ENCODE data around the gene HIP1. TPM values are rescaled to one million over a fixed set of nuclear protein-coding genes. Genes with fewer than 3 reads are reported as not detected.
"Not testable (repeated sequence)": the region's sequence is repeated elsewhere in the genome, so short reads cannot be mapped to it uniquely, and the experiment has no call there.

The HIP1 gene
- total RNA-seq, 1 experiment from 2014 or later: 5.3 TPM

DNA sequence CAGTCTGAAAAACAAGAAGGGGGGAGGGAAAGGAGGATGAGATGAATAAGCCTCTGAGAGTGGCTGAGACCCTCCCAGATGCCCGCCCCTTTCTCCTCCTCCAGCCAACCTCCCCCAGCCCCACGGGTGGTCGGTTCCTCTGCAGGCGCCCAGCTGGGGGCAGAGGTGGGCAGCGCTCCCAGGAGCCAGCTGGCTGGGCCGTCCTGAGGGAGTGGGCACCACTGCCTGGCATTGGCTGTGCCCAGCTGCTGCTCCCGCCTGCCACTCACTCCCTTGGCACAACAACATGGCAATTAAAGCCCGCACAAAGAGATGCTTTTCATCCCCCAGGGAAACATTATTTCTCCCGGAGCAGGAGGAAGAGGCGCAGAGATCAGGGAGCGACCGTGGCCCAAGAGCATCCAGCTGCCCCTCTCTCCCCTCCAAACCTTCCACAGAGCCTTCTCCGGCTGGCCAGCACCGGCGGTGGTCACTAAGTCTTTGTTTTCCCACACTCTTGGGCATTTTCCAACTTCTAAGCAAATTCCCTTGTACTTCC lies 139.4 kb downstream of the HIP1 start:
- Histone ChIP-seq H3F3A (ENCODE audit: low read length, unreplicated experiment) (no peaks in the 10 kb centered on the region), H2AFZ (ENCODE audit: low read length) (no peak overlapping the region)
- POLR2A ChIA-PET (ENCODE audit: unreplicated experiment): no interaction called here

DNA sequence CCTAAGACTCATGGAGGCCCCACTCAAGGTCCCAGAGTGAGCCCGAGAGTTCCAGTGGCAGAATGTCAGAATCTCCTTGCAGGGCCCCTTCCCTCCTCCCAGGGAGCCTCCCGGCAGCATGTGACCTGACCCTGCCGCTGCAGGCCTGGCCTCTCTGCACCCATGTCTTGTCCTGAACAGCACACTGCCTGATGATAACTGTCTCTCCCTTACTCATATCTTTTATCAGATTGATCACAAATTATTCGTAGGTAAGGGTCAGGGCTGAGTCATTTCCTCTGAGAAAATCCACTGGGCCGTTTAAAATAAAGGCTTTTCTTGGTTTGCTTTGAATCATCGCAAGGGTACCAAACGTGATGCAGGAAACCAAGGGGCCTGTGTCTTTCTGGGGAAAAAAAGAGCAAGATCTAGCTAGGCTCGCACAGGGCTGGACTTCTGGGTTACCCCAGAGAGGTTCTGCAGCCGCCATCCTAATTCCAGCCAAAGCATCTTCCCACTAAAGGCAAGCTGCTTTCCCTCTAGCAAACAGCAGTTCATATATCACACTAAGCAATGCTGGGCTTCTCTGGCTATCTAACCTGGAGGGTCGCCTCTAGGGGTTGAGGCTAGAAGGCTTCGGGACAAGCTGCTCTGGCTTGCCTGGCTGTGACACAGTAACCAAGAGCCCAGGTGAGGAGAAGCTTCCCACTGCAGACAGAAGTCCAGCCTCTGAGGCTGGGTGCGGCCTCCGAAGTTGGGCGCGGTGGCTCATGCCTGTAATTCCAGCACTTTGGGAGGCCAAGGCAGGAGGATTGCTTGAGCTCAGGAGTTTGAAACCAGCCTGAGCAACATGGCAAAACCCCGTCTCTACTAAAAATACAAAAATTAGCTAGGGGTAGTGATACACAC lies 141.8 kb downstream of the HIP1 start:
- Histone ChIP-seq H3K4me2 (ENCODE audit: low read length) (peak overlapping the region; percentile 54), H3K4me3 (ENCODE audit: low read length) (no peak overlapping the region), H4K20me1 (ENCODE audit: low read length) (no peaks in the 10 kb centered on the region), H2AFZ (ENCODE audit: low read length) (peak overlapping the region; percentile 7), H3K9me2 (replicated peaks; ENCODE audit: low read length) (no peaks in the 10 kb centered on the region), H3K9ac (ENCODE audit: low read length) (peak overlapping the region; percentile 24; the same call in 1 of the 2 replicates), H3K79me2 (ENCODE audit: low read length) (no peaks in the 10 kb centered on the region), H3F3A (ENCODE audit: low read length, unreplicated experiment) (no peaks in the 10 kb centered on the region), H3K27ac (ENCODE audit: low read length) (peak overlapping the region; percentile 74), H3K4me1 (ENCODE audit: insufficient read depth, low read length) (peaks cover 18% of the 10 kb centered on the region), H3K36me3 (ENCODE audit: low read depth, low read length) (no peaks in the 10 kb centered on the region), H3K27me3 (ENCODE audit: low read length) (no peaks in the 10 kb centered on the region), H3K9me3 (ENCODE audit: low read length) (no peaks in the 10 kb centered on the region)
- no TSS peak for BruUV-seq (replicated peaks)
- ATAC-seq: peak; percentile 84
- TF ChIP-seq EZH2phosphoT487 (IDR thresholded peaks at IDR 0.05; ENCODE audit: borderline replicate concordance, low read length): no peak
- TF ChIP-seq, protein P1, sequence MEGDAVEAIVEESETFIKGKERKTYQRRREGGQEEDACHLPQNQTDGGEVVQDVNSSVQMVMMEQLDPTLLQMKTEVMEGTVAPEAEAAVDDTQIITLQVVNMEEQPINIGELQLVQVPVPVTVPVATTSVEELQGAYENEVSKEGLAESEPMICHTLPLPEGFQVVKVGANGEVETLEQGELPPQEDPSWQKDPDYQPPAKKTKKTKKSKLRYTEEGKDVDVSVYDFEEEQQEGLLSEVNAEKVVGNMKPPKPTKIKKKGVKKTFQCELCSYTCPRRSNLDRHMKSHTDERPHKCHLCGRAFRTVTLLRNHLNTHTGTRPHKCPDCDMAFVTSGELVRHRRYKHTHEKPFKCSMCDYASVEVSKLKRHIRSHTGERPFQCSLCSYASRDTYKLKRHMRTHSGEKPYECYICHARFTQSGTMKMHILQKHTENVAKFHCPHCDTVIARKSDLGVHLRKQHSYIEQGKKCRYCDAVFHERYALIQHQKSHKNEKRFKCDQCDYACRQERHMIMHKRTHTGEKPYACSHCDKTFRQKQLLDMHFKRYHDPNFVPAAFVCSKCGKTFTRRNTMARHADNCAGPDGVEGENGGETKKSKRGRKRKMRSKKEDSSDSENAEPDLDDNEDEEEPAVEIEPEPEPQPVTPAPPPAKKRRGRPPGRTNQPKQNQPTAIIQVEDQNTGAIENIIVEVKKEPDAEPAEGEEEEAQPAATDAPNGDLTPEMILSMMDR (conservative IDR thresholded peaks at IDR 0.05; ENCODE audit: low read depth, low read length): no peak
- TF ChIP-seq EZH2 (IDR thresholded peaks at IDR 0.05; ENCODE audit: low read length, unreplicated experiment): no peak
- ChIA-PET POLR2A (ENCODE audit: unreplicated experiment) (interaction anchor here (0.7 kb wide), 1 partner anchor 142 kb away, joined by 3 read pairs; no protein-coding TSS in a partner anchor), CTCF (no interaction called here)
- intact Hi-C loops (cut with micrococcal nuclease): no loop called here
- peak; percentile 75 for DNase-seq

More for the DNA sequence above, 139.4 kb downstream of the HIP1 start:
- no peaks in the 10 kb centered on the region for H3K9me2 ChIP-seq (replicated peaks; ENCODE audit: low read length)
- no peak overlapping the region for H3K4me3 ChIP-seq (ENCODE audit: low read length)
- DNase-seq (no peak), ATAC-seq (no peak)
- no peak overlapping the region for H3K27ac ChIP-seq (ENCODE audit: low read length)
- H4K20me1 ChIP-seq (ENCODE audit: low read length): no peaks in the 10 kb centered on the region
- H3K4me2 ChIP-seq (ENCODE audit: low read length): no peak overlapping the region
- no peaks in the 10 kb centered on the region for H3K27me3 ChIP-seq (ENCODE audit: low read length)
- H3K9me3 ChIP-seq (ENCODE audit: low read length): no peaks in the 10 kb centered on the region
- H3K9ac ChIP-seq (ENCODE audit: low read length): no peak overlapping the region
- intact Hi-C loops (cut with micrococcal nuclease): no loop called here
- H3K79me2 ChIP-seq (ENCODE audit: low read length): no peaks in the 10 kb centered on the region
- H3K36me3 ChIP-seq (ENCODE audit: low read depth, low read length): no peaks in the 10 kb centered on the region
- CTCF ChIA-PET: no interaction called here
- no TSS peak for BruUV-seq (replicated peaks)
- peaks cover 18% of the 10 kb centered on the region for H3K4me1 ChIP-seq (ENCODE audit: insufficient read depth, low read length)
- TF ChIP-seq EZH2phosphoT487 (IDR thresholded peaks at IDR 0.05; ENCODE audit: borderline replicate concordance, low read length): no peak
- no peak for TF ChIP-seq EZH2 (IDR thresholded peaks at IDR 0.05; ENCODE audit: low read length, unreplicated experiment)
- TF ChIP-seq, protein P1 (conservative IDR thresholded peaks at IDR 0.05; ENCODE audit: low read depth, low read length): no peak

DNA sequence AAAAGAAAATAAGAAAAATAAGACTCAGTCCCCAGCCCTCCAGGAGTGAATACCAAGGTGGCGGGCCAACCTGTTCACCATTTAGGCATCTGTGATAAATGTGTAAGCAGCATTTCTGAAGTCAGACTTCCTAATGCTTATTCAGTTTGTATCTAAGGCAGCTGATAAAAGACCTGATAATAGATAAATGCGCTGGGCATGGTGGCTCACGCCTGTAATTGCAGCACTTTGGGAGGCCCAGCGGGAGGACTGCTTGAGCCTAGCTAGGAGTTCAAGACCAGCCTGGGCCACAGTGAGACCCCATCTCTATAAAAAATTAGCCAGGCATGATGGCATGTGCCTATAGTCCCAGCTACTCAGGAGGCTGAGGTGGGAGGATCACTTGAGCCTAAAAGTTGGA lies 143.0 kb downstream of the HIP1 start:
- Histone ChIP-seq H4K20me1 (ENCODE audit: low read length) (no peaks in the 10 kb centered on the region), H3K4me3 (ENCODE audit: low read length) (no peak overlapping the region), H3K27ac (ENCODE audit: low read length) (no peak overlapping the region), H3K9ac (ENCODE audit: low read length) (no peak overlapping the region), H2AFZ (ENCODE audit: low read length) (no peak overlapping the region), H3K9me2 (replicated peaks; ENCODE audit: low read length) (no peaks in the 10 kb centered on the region), H3K27me3 (ENCODE audit: low read length) (no peaks in the 10 kb centered on the region), H3K4me2 (ENCODE audit: low read length) (no peak overlapping the region), H3K79me2 (ENCODE audit: low read length) (no peaks in the 10 kb centered on the region), H3F3A (ENCODE audit: low read length, unreplicated experiment) (no peaks in the 10 kb centered on the region), H3K9me3 (ENCODE audit: low read length) (no peaks in the 10 kb centered on the region), H3K4me1 (ENCODE audit: insufficient read depth, low read length) (peaks cover 18% of the 10 kb centered on the region), H3K36me3 (ENCODE audit: low read depth, low read length) (no peaks in the 10 kb centered on the region)
- TF ChIP-seq EZH2 (IDR thresholded peaks at IDR 0.05; ENCODE audit: low read length, unreplicated experiment) (no peak), EZH2phosphoT487 (IDR thresholded peaks at IDR 0.05; ENCODE audit: borderline replicate concordance, low read length) (no peak)
- TF ChIP-seq, protein P1 (conservative IDR thresholded peaks at IDR 0.05; ENCODE audit: low read depth, low read length): no peak
- DNase-seq (no peak), ATAC-seq (no peak)
- ChIA-PET CTCF (no interaction called here), POLR2A (ENCODE audit: unreplicated experiment) (interaction anchor here (0.7 kb wide), 1 partner anchor 36 kb away, joined by 22 read pairs; no protein-coding TSS in a partner anchor)
- intact Hi-C loops (cut with micrococcal nuclease): no loop called here
- no TSS peak for BruUV-seq (replicated peaks)

DNA sequence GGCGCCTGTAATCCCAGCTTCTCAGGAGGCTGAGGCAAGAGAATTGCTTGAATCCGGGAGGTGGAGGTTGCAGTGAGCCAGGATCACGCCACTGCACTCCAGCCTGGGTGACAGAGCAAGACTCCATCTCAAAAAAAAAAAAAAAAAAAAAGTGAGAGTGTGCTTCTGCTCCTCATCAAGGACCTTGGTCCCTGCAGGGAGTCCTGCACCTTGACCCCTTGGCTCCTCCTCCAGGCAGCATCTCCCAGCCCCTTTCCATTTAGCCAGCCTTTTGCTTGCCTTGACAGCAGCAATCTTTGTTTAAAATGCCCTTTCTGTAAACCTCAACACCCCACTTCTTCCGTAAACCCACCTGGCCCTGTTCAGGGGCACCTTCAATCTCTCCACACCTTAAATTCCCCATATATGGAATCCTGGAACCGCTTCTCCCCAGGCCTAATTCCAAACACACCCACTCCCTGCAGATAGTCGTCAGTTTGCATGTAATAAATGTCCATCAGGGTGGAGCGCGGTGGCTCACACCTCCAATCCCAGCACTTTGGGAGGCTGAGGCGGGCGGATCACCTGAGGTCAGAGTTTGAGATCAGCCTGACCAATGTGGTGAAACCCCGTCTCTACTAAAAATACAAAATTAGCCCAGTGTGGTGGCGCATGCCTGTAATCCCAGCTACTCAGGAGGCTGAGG lies 145.1 kb downstream of the HIP1 start:
- BruUV-seq (replicated peaks); H3K36me3 ChIP-seq (ENCODE audit: low read depth, low read length); H2AFZ ChIP-seq (ENCODE audit: low read length); H3K27me3 ChIP-seq (ENCODE audit: low read length); H3K4me3 ChIP-seq (ENCODE audit: low read length); H3K79me2 ChIP-seq (ENCODE audit: low read length); intact Hi-C loops (cut with micrococcal nuclease); CTCF ChIA-PET; POLR2A ChIA-PET (ENCODE audit: unreplicated experiment); H3F3A ChIP-seq (ENCODE audit: low read length, unreplicated experiment); H3K4me2 ChIP-seq (ENCODE audit: low read length); ATAC-seq; H3K9me2 ChIP-seq (replicated peaks; ENCODE audit: low read length); H3K27ac ChIP-seq (ENCODE audit: low read length); H3K9ac ChIP-seq (ENCODE audit: low read length); DNase-seq; H4K20me1 ChIP-seq (ENCODE audit: low read length); H3K9me3 ChIP-seq (ENCODE audit: low read length): not testable (repeated sequence)
- H3K4me1 ChIP-seq (ENCODE audit: insufficient read depth, low read length): peaks cover 18% of the 10 kb centered on the region

Data from PC-3 (cell line).